22Rv1 (cell line): Measurements from ENCODE around the gene SCAMP1.

Source experiments
- ZFX ChIP-seq: fragments of 450-650 bp; IDR thresholded peaks from 2 replicates; pipeline ENCODE4 v1.6.1; 2017; ENCODE audit warnings: antibody characterized with exemption, borderline replicate concordance
- TF ChIP-seq, protein P1 (sequence below): fragments of 450-650 bp; IDR thresholded peaks from 2 replicates; pipeline ENCODE4 v1.5.1; 2017; ENCODE audit warnings: mild to moderate bottlenecking

DNA sequence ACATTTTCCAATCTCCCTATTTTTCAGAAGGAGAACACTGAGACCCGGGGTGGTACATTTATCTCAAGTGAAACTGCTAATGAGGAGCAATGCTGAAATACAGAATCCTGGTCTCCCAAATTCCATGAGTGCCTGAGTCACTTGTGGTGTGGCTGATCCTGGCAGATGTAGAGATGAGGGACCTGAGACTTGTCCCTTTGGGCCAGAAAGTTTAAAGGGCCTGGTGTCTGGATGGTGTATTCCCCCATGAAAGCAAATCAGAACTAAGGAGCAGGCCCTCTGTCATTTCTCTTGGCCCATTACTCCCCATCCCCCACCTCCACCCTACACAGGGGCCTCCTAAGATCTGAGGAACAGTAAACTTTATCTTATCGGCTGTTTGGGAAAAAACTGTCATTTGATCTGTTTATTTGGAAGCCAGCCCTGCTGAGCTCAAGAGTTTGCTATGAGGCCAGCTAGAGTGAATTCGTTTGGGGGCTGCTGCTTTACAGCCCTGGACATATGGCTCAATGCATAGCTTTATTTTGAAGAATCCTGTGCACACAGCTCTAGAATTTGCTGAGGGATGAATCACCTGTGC, 147.9 kb downstream of the SCAMP1 start:
- TF ChIP-seq, protein P1, sequence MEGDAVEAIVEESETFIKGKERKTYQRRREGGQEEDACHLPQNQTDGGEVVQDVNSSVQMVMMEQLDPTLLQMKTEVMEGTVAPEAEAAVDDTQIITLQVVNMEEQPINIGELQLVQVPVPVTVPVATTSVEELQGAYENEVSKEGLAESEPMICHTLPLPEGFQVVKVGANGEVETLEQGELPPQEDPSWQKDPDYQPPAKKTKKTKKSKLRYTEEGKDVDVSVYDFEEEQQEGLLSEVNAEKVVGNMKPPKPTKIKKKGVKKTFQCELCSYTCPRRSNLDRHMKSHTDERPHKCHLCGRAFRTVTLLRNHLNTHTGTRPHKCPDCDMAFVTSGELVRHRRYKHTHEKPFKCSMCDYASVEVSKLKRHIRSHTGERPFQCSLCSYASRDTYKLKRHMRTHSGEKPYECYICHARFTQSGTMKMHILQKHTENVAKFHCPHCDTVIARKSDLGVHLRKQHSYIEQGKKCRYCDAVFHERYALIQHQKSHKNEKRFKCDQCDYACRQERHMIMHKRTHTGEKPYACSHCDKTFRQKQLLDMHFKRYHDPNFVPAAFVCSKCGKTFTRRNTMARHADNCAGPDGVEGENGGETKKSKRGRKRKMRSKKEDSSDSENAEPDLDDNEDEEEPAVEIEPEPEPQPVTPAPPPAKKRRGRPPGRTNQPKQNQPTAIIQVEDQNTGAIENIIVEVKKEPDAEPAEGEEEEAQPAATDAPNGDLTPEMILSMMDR = no peak
- TF ChIP-seq ZFX = no peak
